Gastrocnemius medialis (tissue), 4 donors: ENCODE measurements around the gene ZKSCAN3.

Experiments used
- CTCF ChIP-seq, 5 experiments: fragments of 450-650 bp in 3 of 5; fragments of 200-600 bp in 2 of 5; sonication (generic) in 2 of 5; IDR thresholded peaks in 4 of 5; conservative IDR thresholded peaks in 1 of 5; 1 replicate in 4 of 5; 2 replicates in 1 of 5; pipeline ENCODE4 v1.5.1; 2016 to 2019; ENCODE audit warnings: antibody characterized with exemption in 5 of 5, mild to moderate bottlenecking in 3 of 5, moderate library complexity in 3 of 5
- POLR2A ChIP-seq, 2 donors: fragments of 450-650 bp; IDR thresholded peaks; one replicate each; pipeline ENCODE4 v1.6.1; 2017; ENCODE audit warnings: antibody characterized with exemption in 2 of 2, mild to moderate bottlenecking in 2 of 2, moderate library complexity in 2 of 2

- no peak for TF ChIP-seq POLR2A (IDR thresholded peaks at IDR 0.05)
- TF ChIP-seq CTCF (IDR thresholded peaks at IDR 0.05 in 4 of 5, conservative IDR thresholded peaks at IDR 0.05 in 1 of 5) = no peak
Observed at GRCh38 chr6:28333599-28334018, 16.1 kb upstream of the ZKSCAN3 start.
